HepG2 (cell line): ENCODE results near the gene SNX15. TPM values are rescaled to one million over a fixed set of nuclear protein-coding genes. Genes with fewer than 3 reads are reported as not detected.
A peak's percentile ranks its signal among the peaks of the same experiment; 100 is the strongest.

Experiments used
- BCL6 ChIP-seq: IDR thresholded peaks from 2 replicates; pipeline ENCODE4 v1.6.1; 2016; ENCODE audit warnings: missing genetic modification reagents, missing compliant biosample characterization
- ELF3 ChIP-seq: IDR thresholded peaks from 2 replicates; pipeline ENCODE4 v1.6.1; 2016; ENCODE audit warnings: missing genetic modification reagents, missing compliant biosample characterization
- HNF1A ChIP-seq, 2 experiments: sonication (generic) in 1 of 2; formaldehyde crosslinking in 1 of 2; IDR thresholded peaks; 2 replicates each; pipeline versions ENCODE4 v1.4.0 to v1.6.1; 2016 to 2020; ENCODE audit warnings: borderline replicate concordance in 1 of 2, low read depth in 1 of 2, mild to moderate bottlenecking in 1 of 2, missing genetic modification reagents in 1 of 2
- KAT2B ChIP-seq: fragments of 150-350 bp; IDR thresholded peaks from 2 replicates; pipeline ENCODE4 v1.6.1; 2014; ENCODE audit warnings: low read depth, low read length, borderline replicate concordance
- POGZ ChIP-seq: sonication (generic); formaldehyde crosslinking; IDR thresholded peaks from 2 replicates; pipeline ENCODE4 v1.4.0; 2020; ENCODE audit warnings: mild to moderate bottlenecking, missing genetic modification reagents
- PREB ChIP-seq: sonication (generic); formaldehyde crosslinking; IDR thresholded peaks from 2 replicates; pipeline ENCODE4 v1.4.0; 2020; ENCODE audit warnings: missing genetic modification reagents
- RBM22 ChIP-seq: fragments of 200-400 bp; formaldehyde crosslinking; optimal IDR thresholded peaks from 2 replicates; pipeline ENCODE3; 2017; ENCODE audit warnings: mild to moderate bottlenecking, low read length, moderate library complexity
- RFX5 ChIP-seq: IDR thresholded peaks from 2 replicates; pipeline ENCODE4 v1.6.1; 2011; ENCODE audit warnings: low read depth, low read length, improper control_type of control experiment
- RXRA ChIP-seq: sonication (generic); formaldehyde crosslinking; IDR thresholded peaks from 2 replicates; pipeline ENCODE4 v1.5.1; 2020; ENCODE audit warnings: missing genetic modification reagents
- TMF1 ChIP-seq: sonication (generic); formaldehyde crosslinking; IDR thresholded peaks from 2 replicates; pipeline ENCODE4 v1.8.1; 2022; ENCODE audit warnings: low read depth, missing genetic modification reagents
- ZBTB7A ChIP-seq: sonication (generic); formaldehyde crosslinking; IDR thresholded peaks from 2 replicates; pipeline ENCODE4 v1.8.0; 2022; ENCODE audit warnings: mild to moderate bottlenecking, missing genetic modification reagents
- ZGPAT ChIP-seq: IDR thresholded peaks from 2 replicates; pipeline ENCODE4 v1.6.1; 2016; ENCODE audit warnings: mild to moderate bottlenecking
- ZNF281 ChIP-seq: sonication (generic); formaldehyde crosslinking; IDR thresholded peaks from 2 replicates; pipeline ENCODE4 v1.4.0; 2020; ENCODE audit warnings: missing genetic modification reagents, borderline replicate concordance
- ZNF513 ChIP-seq: sonication (generic); formaldehyde crosslinking; conservative IDR thresholded peaks from 2 replicates; pipeline ENCODE4 v1.5.0; 2020; ENCODE audit warnings: missing genetic modification reagents
- ZNF550 ChIP-seq: sonication (generic); formaldehyde crosslinking; IDR thresholded peaks from 2 replicates; pipeline ENCODE4 v1.4.0; 2020; ENCODE audit warnings: mild to moderate bottlenecking, missing genetic modification reagents, borderline replicate concordance
- ZNF660 ChIP-seq: sonication (generic); formaldehyde crosslinking; IDR thresholded peaks from 2 replicates; pipeline ENCODE4 v1.5.1; 2020; ENCODE audit warnings: mild to moderate bottlenecking, low read depth, missing genetic modification reagents, borderline replicate concordance
- ZNF782 ChIP-seq: sonication (generic); formaldehyde crosslinking; IDR thresholded peaks from 2 replicates; pipeline ENCODE4 v1.4.0; 2020; ENCODE audit warnings: missing genetic modification reagents, mild to moderate bottlenecking, borderline replicate concordance
- polyA plus RNA-seq, 8 experiments: library from polyadenylated mRNA; depleted of rRNA in 3 of 8; stranded (reverse) in 7 of 8; unstranded in 1 of 8; fragments of >200 nt; fragmentation: Illumina TruSeq in 4 of 8; extraction: Trizol in 4 of 8; gene quantifications; 2 replicates each; pipeline versions ENCODE4 v1.2.1 to v1.2.3, GENCODE V29; 2011 to 2016; ENCODE audit warnings: low read depth in 4 of 8, missing spikeins in 1 of 8, mixed read lengths in 1 of 8; ENCODE audit not compliant: insufficient read depth in 1 of 8
- total RNA-seq, 5 experiments: library from RNA; depleted of rRNA; stranded (reverse); fragments of >200 nt; fragmentation: Illumina TruSeq; extraction: Trizol; gene quantifications; 2 replicates each; pipeline ENCODE4 v1.2.3, GENCODE V29; 2016; ENCODE audit warnings: low read depth in 1 of 5

Gene SNX15
- total and polyA plus RNA-seq, 2 of the 13 experiments (the other 11 are each of a cell fraction or from before 2014, with no cell fraction given) = 19.1 to 22.6 TPM

- TF ChIP-seq PREB (CRISPR knock-in tag) (no peak), ZGPAT (CRISPR knock-in tag) (0 out of 2 replicates have a peak, but pooled peaks have one; percentile 71), ZNF281 (CRISPR knock-in tag) (peak; percentile 45; the same call in 1 of the 2 replicates), RXRA (CRISPR knock-in tag) (peak; percentile 75), BCL6 (CRISPR knock-in tag) (peak; percentile 48), ZNF513 (CRISPR knock-in tag) (no peak), ZBTB7A (CRISPR knock-in tag) (peak; percentile 33; the same call in 1 of the 2 replicates), ZNF550 (CRISPR knock-in tag) (no peak), POGZ (CRISPR knock-in tag) (peak; percentile 78), RFX5 (no peak), RBM22 (peak; percentile 77), ELF3 (no peak), TMF1 (CRISPR knock-in tag) (0 out of 2 replicates have a peak, but pooled peaks have one; percentile 22), ZNF782 (no peak; the same call in 1 of the 2 replicates), ZNF660 (no peak), HNF1A (IDR thresholded peaks at IDR 0.05; ENCODE audit: low read depth) (no peak), HNF1A (CRISPR knock-in tag; IDR thresholded peaks at IDR 0.05; ENCODE audit: borderline replicate concordance) (0 out of 2 replicates have a peak, but pooled peaks have one; percentile 22), KAT2B (no peak)
Measured at GRCh38 chr11:65040847-65041622, 13.8 kb downstream of the SNX15 start, which contains the start of gene SAC3D1 (continued).
